Measurements from ENCODE around the gene SERAC1. TPM values are rescaled to one million over a fixed set of nuclear protein-coding genes. Genes with fewer than 3 reads are reported as not detected.

SERAC1 gene
- total RNA-seq, 4 donors from 2014 or later = 14.9 to 17.6 (median 17.0) TPM

DNA sequence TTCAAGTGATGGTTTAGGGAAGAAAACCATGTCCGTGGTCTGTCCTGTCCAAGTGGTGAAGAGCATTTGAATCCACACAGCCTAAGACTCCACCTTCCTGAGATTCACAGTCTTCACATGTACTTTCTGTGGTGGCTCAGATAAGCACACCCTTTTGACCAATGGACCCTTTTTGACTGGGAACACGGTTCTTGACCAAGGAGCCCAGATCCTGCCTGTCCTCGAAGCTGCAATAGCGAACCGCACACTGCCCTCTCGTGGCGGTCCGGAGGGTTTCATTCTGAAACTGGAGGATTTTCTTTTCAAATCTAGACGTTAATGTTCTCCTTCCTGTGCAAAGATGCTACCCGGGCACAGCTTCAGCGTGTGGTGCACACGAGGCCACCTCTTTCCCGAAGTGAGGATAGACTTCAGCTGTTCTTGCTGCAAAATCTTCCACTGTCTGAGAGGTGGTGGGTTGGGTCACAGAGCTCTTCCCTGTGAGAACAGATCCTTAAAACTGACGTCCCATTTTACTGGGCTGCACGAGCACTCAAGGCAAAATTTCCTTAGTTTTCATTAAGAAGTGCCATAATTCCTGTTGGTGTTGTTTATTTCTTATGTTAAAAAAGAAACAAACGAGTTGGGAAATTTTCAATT lies 95.9 kb downstream of the SERAC1 start:
- H3K4me1 ChIP-seq = peaks cover 13 to 37% of the 10 kb centered on the region in 2 donors
- no peaks in the 10 kb centered on the region for H3K27me3 ChIP-seq
- no peaks in the 10 kb centered on the region for H3K36me3 ChIP-seq
- H3K9me3 ChIP-seq = no peaks in the 10 kb centered on the region
- H3K4me3 ChIP-seq (replicated peaks in 1 of 3) = no peak overlapping the region
- peak; percentile 75 to 83 for DNase-seq
- no peak for TF ChIP-seq POLR2A (IDR thresholded peaks at IDR 0.05)
- TF ChIP-seq, protein P1, sequence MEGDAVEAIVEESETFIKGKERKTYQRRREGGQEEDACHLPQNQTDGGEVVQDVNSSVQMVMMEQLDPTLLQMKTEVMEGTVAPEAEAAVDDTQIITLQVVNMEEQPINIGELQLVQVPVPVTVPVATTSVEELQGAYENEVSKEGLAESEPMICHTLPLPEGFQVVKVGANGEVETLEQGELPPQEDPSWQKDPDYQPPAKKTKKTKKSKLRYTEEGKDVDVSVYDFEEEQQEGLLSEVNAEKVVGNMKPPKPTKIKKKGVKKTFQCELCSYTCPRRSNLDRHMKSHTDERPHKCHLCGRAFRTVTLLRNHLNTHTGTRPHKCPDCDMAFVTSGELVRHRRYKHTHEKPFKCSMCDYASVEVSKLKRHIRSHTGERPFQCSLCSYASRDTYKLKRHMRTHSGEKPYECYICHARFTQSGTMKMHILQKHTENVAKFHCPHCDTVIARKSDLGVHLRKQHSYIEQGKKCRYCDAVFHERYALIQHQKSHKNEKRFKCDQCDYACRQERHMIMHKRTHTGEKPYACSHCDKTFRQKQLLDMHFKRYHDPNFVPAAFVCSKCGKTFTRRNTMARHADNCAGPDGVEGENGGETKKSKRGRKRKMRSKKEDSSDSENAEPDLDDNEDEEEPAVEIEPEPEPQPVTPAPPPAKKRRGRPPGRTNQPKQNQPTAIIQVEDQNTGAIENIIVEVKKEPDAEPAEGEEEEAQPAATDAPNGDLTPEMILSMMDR (IDR thresholded peaks at IDR 0.05) = peak; percentile 74 to 86 (median 82)
- H3K27ac ChIP-seq = no peak overlapping the region
- WGBS, 2 donors = 22 to 24% methylated on average over 16 of the region's 16 CpGs
- intact Hi-C loops (cut with DNase I) = loop anchor here (5.0 to 10.0 kb wide), 4 partner anchors 95 to 417 kb away; no protein-coding TSS in a partner anchor

DNA sequence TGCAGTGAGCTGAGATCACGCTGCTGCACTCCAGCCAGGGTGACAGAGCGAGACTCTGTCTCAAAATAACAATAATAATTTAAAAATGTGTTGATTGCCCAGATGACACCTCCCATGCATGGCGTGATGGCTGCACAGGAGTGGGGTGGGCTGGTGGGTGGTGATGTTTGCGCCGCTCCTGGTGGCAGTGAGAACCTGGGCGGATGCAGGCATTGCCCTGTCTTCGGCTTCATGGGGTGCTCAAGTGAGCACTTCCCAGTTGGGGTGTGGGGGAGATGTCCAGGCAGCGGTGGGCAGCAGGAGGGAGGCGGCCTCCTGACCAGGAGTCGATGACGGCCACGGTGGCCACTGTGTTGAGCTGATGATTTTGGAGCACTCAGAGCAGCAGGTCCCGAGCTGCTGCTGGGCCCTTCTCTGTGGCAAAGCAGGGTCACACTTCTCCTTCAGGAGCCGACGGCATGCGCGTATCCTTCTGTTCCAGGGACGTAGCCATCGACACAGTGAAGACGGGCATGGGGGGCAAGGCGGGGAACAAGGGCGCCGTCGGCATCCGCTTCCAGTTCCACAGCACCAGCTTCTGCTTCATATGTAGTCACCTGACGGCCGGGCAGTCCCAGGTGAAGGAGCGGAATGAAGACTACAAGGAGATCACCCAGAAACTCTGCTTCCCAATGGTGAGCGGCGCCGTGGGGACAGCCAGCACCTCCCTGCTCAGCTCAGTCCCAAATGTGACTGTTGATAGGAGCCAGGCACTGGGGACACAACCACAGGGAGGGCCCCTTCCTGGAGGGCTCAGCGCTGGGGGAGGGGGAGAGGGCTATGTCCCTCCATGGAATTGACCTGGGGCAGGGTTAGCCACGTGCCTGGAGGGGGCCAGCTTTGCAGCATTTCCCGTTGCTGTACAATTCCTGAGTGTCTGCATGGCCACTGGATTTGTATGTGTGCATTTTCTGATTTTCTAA lies 96.7 kb downstream of the SERAC1 start:
- intact Hi-C loops (cut with DNase I) = loop anchor here (5.0 to 10.0 kb wide), 4 partner anchors 94 to 417 kb away; no protein-coding TSS in a partner anchor
- Histone ChIP-seq H3K4me3 (replicated peaks in 1 of 3) (no peak overlapping the region), H3K4me1 (peaks cover 13 to 37% of the 10 kb centered on the region in 2 donors), H3K27me3 (no peaks in the 10 kb centered on the region), H3K9me3 (no peaks in the 10 kb centered on the region), H3K27ac (no peak overlapping the region), H3K36me3 (no peaks in the 10 kb centered on the region)
- no peak for DNase-seq
- WGBS, 2 donors = 90% methylated on average over 30 to 33 of the region's 34 CpGs
- TF ChIP-seq POLR2A (IDR thresholded peaks at IDR 0.05) = no peak
- TF ChIP-seq, protein P1 (IDR thresholded peaks at IDR 0.05) = no peak

DNA sequence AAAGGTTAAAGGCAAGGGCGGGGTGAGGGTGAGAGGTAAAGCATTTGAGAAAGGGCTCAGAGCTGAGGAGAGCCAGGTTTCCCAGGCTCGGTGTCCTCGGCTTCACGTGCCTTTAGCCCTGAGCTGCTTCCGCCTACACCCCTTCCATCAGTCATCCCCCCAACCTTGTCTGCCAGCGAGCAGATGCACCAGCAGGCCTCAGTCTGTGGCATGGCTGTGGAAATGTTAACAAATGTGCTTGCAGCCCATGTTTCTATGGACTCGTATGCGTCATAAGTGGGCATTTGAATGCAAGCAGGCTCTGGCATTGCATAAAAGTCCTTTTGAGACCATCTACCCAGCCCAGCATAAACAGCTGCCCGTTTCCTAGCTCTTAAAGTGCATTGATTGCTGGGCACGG lies 97.5 kb downstream of the SERAC1 start:
- intact Hi-C loops (cut with DNase I) = loop anchor here (5.0 to 10.0 kb wide), 4 partner anchors 93 to 416 kb away; no protein-coding TSS in a partner anchor
- H3K27me3 ChIP-seq = no peaks in the 10 kb centered on the region
- no peak overlapping the region for H3K27ac ChIP-seq
- no peaks in the 10 kb centered on the region for H3K9me3 ChIP-seq
- no peak overlapping the region for H3K4me3 ChIP-seq (replicated peaks in 1 of 3)
- WGBS, 2 donors = 96 to 98% methylated on average over 9 to 10 of the region's 10 CpGs
- peaks cover 13 to 37% of the 10 kb centered on the region in 2 donors for H3K4me1 ChIP-seq
- H3K36me3 ChIP-seq = no peaks in the 10 kb centered on the region
- DNase-seq = no peak
- TF ChIP-seq POLR2A (IDR thresholded peaks at IDR 0.05) = no peak
- TF ChIP-seq, protein P1 (IDR thresholded peaks at IDR 0.05) = no peak

DNA sequence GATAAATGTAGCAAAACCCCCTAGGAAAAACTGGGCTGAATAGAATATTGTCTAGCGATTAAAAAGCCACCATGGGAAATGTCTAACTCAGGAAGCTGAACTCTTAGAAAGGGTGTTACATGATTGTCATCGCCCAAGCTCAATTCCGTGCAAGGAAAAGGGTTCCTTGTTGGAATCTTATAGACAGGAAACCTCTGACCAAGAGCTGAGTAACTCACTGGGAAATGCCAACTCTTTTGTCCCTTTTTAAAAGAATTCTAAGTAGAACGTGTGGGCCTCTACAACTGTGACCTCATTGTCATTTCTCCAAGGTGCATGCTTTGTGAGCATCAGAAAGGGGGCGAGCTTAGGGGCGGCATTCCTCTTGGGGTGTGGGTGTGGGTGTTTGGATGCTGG lies 98.3 kb downstream of the SERAC1 start:
- intact Hi-C loops (cut with DNase I) = loop anchor here (5.0 to 10.0 kb wide), 4 partner anchors 92 to 415 kb away; no protein-coding TSS in a partner anchor
- no peaks in the 10 kb centered on the region for H3K9me3 ChIP-seq
- peak overlapping the region in 2 of 3 donors; percentile 74 to 81 for H3K27ac ChIP-seq
- H3K4me1 ChIP-seq = peaks cover 13 to 37% of the 10 kb centered on the region in 2 donors
- TF ChIP-seq, protein P1 (IDR thresholded peaks at IDR 0.05) = no peak
- TF ChIP-seq POLR2A (IDR thresholded peaks at IDR 0.05) = no peak
- WGBS, 2 donors = 87 to 89% methylated on average over 6 of the region's 6 CpGs
- H3K4me3 ChIP-seq (replicated peaks in 1 of 3) = no peak overlapping the region
- H3K36me3 ChIP-seq = peaks cover 0 to 4% of the 10 kb centered on the region in 2 donors
- H3K27me3 ChIP-seq = no peaks in the 10 kb centered on the region
- no peak for DNase-seq
